ENCODE results near the gene AGPAT2. TPM values are rescaled to one million over a fixed set of nuclear protein-coding genes. Genes with fewer than 3 reads are reported as not detected.

AGPAT2 gene
- total RNA-seq, 1 experiment from 2014 or later, result 40.2 TPM

GRCh38 chr9:136624184-136624951 lies 62.9 kb downstream of the AGPAT2 start:
- POLR2A ChIA-PET, result interaction anchor here (0.5 to 0.9 kb wide), 2 partner anchors 19 to 247 kb away, joined by 3 read pairs; no protein-coding TSS in a partner anchor
- H3K36me3 Mint-ChIP-seq, result no peaks in the 10 kb centered on the region
- no peak for ATAC-seq

DNA sequence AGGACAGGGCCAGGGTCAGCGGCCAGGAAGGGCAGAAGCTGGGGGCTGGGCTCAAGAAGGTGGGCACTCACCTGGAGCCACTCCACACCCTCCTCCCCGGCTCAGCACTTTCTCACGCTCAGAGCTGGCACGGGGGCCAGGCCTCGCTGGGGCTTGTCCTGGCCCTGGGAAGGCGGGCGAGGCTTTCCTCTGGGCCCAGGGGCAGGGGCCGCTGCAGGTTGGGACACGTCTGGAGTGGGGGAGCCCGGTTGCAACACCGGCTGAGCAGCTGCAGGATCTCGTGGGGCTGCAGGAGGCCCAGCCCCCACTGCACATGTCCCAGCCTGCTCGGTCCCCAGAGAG lies 63.4 kb downstream of the AGPAT2 start:
- Mint-ChIP-seq H3K27ac (no peak overlapping the region), H3K4me3 (no peak overlapping the region), H3K36me3 (no peaks in the 10 kb centered on the region), H3K27me3 (ENCODE audit: low read depth) (no peaks in the 10 kb centered on the region), H3K4me1 (no peaks in the 10 kb centered on the region), H3K9me3 (no peaks in the 10 kb centered on the region)
- CTCF ChIA-PET, result interaction anchor here (0.6 to 8.3 kb wide), 6 partner anchors 20 to 136 kb away, joined by 3 to 163 read pairs (median 4); no protein-coding TSS in a partner anchor
- POLR2A ChIA-PET, result interaction anchor here (0.5 kb wide), 1 partner anchor 18 kb away, joined by 3 read pairs; no protein-coding TSS in a partner anchor
- DNase-seq (ENCODE audit: low spot score) (no peak), ATAC-seq (no peak)
- TF ChIP-seq SMAD4 (CRISPR knock-in tag; IDR thresholded peaks at IDR 0.05), result no peak
- TF ChIP-seq ZNF263 (CRISPR knock-in tag; IDR thresholded peaks at IDR 0.05; ENCODE audit: low read depth), result no peak
- TF ChIP-seq GABPB1 (CRISPR knock-in tag; IDR thresholded peaks at IDR 0.05), result no peak
- no peak for TF ChIP-seq ZNF512 (CRISPR knock-in tag; IDR thresholded peaks at IDR 0.05; ENCODE audit: borderline replicate concordance)
- no peak for TF ChIP-seq GTF2I (CRISPR knock-in tag; conservative IDR thresholded peaks at IDR 0.05)
- no peak for TF ChIP-seq TP53 (CRISPR knock-in tag; IDR thresholded peaks at IDR 0.05)
- no peak for TF ChIP-seq ESRRA (CRISPR knock-in tag; IDR thresholded peaks at IDR 0.05; ENCODE audit: borderline replicate concordance)
- no peak for TF ChIP-seq STAT6 (CRISPR knock-in tag; conservative IDR thresholded peaks at IDR 0.05; ENCODE audit: low read depth)
- no peak for TF ChIP-seq ZNF232 (CRISPR knock-in tag; IDR thresholded peaks at IDR 0.05)
- TF ChIP-seq, protein P1, sequence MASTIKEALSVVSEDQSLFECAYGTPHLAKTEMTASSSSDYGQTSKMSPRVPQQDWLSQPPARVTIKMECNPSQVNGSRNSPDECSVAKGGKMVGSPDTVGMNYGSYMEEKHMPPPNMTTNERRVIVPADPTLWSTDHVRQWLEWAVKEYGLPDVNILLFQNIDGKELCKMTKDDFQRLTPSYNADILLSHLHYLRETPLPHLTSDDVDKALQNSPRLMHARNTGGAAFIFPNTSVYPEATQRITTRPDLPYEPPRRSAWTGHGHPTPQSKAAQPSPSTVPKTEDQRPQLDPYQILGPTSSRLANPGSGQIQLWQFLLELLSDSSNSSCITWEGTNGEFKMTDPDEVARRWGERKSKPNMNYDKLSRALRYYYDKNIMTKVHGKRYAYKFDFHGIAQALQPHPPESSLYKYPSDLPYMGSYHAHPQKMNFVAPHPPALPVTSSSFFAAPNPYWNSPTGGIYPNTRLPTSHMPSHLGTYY (CRISPR knock-in tag; IDR thresholded peaks at IDR 0.05), result no peak
- TF ChIP-seq TCF7 (CRISPR knock-in tag; IDR thresholded peaks at IDR 0.05; ENCODE audit: low read depth), result no peak
- TF ChIP-seq, protein P2, sequence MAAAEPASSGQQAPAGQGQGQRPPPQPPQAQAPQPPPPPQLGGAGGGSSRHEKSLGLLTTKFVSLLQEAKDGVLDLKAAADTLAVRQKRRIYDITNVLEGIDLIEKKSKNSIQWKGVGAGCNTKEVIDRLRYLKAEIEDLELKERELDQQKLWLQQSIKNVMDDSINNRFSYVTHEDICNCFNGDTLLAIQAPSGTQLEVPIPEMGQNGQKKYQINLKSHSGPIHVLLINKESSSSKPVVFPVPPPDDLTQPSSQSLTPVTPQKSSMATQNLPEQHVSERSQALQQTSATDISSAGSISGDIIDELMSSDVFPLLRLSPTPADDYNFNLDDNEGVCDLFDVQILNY (CRISPR knock-in tag; IDR thresholded peaks at IDR 0.05), result no peak
- no peak for TF ChIP-seq PREB (CRISPR knock-in tag; IDR thresholded peaks at IDR 0.05; ENCODE audit: borderline replicate concordance)
- TF ChIP-seq ZNF396 (CRISPR knock-in tag; IDR thresholded peaks at IDR 0.05; ENCODE audit: borderline replicate concordance), result no peak
- no peak for TF ChIP-seq NR2C2 (CRISPR knock-in tag; IDR thresholded peaks at IDR 0.05)
- TF ChIP-seq ATF6 (CRISPR knock-in tag; IDR thresholded peaks at IDR 0.05), result no peak

More at GRCh38 chr9:136624184-136624951, 62.9 kb downstream of the AGPAT2 start:
- no peak for TF ChIP-seq TEAD4 (CRISPR knock-in tag; IDR thresholded peaks at IDR 0.05)
- no peak for TF ChIP-seq CREM (CRISPR knock-in tag; IDR thresholded peaks at IDR 0.05)
- no peak for TF ChIP-seq MYBL2 (CRISPR knock-in tag; IDR thresholded peaks at IDR 0.05)
- no peak for TF ChIP-seq ZNF317 (CRISPR knock-in tag; IDR thresholded peaks at IDR 0.05; ENCODE audit: borderline replicate concordance, low read depth)
- TF ChIP-seq, protein P3, sequence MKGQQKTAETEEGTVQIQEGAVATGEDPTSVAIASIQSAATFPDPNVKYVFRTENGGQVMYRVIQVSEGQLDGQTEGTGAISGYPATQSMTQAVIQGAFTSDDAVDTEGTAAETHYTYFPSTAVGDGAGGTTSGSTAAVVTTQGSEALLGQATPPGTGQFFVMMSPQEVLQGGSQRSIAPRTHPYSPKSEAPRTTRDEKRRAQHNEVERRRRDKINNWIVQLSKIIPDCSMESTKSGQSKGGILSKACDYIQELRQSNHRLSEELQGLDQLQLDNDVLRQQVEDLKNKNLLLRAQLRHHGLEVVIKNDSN (CRISPR knock-in tag; IDR thresholded peaks at IDR 0.05), result no peak
- Mint-ChIP-seq H3K4me1 (no peaks in the 10 kb centered on the region), H3K9me3 (no peaks in the 10 kb centered on the region), H3K27ac (no peak overlapping the region), H3K27me3 (ENCODE audit: low read depth) (no peaks in the 10 kb centered on the region), H3K4me3 (no peak overlapping the region)
- no peak for DNase-seq (ENCODE audit: low spot score)
- CTCF ChIA-PET, result interaction anchor here (0.8 to 8.3 kb wide), 14 partner anchors 8 to 261 kb away, joined by 3 to 163 read pairs (median 4); partner anchors contain the start of gene DNLZ

Measured in WTC11 (cell line).